Calu3 (cell line): ENCODE results near the gene MTUS2. TPM values are rescaled to one million over a fixed set of nuclear protein-coding genes. Genes with fewer than 3 reads are reported as not detected.

Experiments
- BruUV-seq: library from RNA; stranded (reverse); fragments of 400-500 nt; replicated peaks from 2 replicates; lab custom pipeline; 2021; lab: Mats Ljungman, UMichigan
- CTCF ChIA-PET: fragments of 300-600 bp; sonication (Branson Sonifier 250); formaldehyde crosslinking; loops from one replicate; lab custom pipeline; 2022; ENCODE audit warnings: antibody characterized with exemption; lab: Charles Lee
- DNase-seq: peaks from one replicate; pipeline ENCODE4 v3.0.0; 2022
- H3K27ac Mint-ChIP-seq: one replicate; pipeline ENCODE4 v1.8.0; 2022; ENCODE audit warnings: mixed read lengths; ENCODE audit not compliant: unreplicated experiment
- H3K27me3 Mint-ChIP-seq: one replicate; pipeline ENCODE4 v1.8.0; 2022; ENCODE audit warnings: mixed read lengths; ENCODE audit not compliant: unreplicated experiment
- H3K36me3 Mint-ChIP-seq: one replicate; pipeline ENCODE4 v1.8.0; 2022; ENCODE audit warnings: mild to moderate bottlenecking, moderate library complexity, mixed read lengths; ENCODE audit not compliant: insufficient read depth, unreplicated experiment
- H3K4me1 Mint-ChIP-seq: one replicate; pipeline ENCODE4 v1.8.0; 2022; ENCODE audit warnings: mild to moderate bottlenecking, low read depth, mixed read lengths; ENCODE audit not compliant: unreplicated experiment
- H3K4me3 Mint-ChIP-seq: one replicate; pipeline ENCODE4 v1.8.0; 2022; ENCODE audit warnings: mild to moderate bottlenecking, low read depth, moderate library complexity, mixed read lengths; ENCODE audit not compliant: unreplicated experiment
- H3K9me3 Mint-ChIP-seq: one replicate; pipeline ENCODE4 v1.8.0; 2022; ENCODE audit warnings: low read depth, mixed read lengths; ENCODE audit not compliant: unreplicated experiment
- intact Hi-C: fragments of 100-400 bp; cut with micrococcal nuclease; formaldehyde crosslinking; loops from one replicate; pipeline ENCODE4 v1.10.0; 2022; ENCODE audit not compliant: unreplicated experiment
- total RNA-seq: library from RNA; stranded (reverse); gene quantifications from 2 replicates; pipeline ENCODE4 v1.2.3, GENCODE V29; 2022
- TF ChIP-seq, protein P1 (sequence below): fragments of 200-600 bp; IDR thresholded peaks from one replicate; pipeline ENCODE4 v1.8.0; 2022; ENCODE audit warnings: antibody characterized with exemption; ENCODE audit not compliant: unreplicated experiment

The MTUS2 gene
- total RNA-seq, 1 experiment from 2014 or later: not detected

- TF ChIP-seq, protein P1, sequence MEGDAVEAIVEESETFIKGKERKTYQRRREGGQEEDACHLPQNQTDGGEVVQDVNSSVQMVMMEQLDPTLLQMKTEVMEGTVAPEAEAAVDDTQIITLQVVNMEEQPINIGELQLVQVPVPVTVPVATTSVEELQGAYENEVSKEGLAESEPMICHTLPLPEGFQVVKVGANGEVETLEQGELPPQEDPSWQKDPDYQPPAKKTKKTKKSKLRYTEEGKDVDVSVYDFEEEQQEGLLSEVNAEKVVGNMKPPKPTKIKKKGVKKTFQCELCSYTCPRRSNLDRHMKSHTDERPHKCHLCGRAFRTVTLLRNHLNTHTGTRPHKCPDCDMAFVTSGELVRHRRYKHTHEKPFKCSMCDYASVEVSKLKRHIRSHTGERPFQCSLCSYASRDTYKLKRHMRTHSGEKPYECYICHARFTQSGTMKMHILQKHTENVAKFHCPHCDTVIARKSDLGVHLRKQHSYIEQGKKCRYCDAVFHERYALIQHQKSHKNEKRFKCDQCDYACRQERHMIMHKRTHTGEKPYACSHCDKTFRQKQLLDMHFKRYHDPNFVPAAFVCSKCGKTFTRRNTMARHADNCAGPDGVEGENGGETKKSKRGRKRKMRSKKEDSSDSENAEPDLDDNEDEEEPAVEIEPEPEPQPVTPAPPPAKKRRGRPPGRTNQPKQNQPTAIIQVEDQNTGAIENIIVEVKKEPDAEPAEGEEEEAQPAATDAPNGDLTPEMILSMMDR: no peak
- H3K9me3 Mint-ChIP-seq: no peaks in the 10 kb centered on the region
- no TSS peak for BruUV-seq
- H3K27me3 Mint-ChIP-seq: peaks cover 14% of the 10 kb centered on the region
- intact Hi-C loops: loop anchor here (5.0 kb wide), 1 partner anchor 608 kb away; no protein-coding TSS in a partner anchor
- H3K4me3 Mint-ChIP-seq: no peak overlapping the region
- CTCF ChIA-PET: interaction anchor here (1.1 kb wide), 1 partner anchor 11 kb away, joined by 5 read pairs; no protein-coding TSS in a partner anchor
- H3K4me1 Mint-ChIP-seq: no peaks in the 10 kb centered on the region
- no peak overlapping the region for H3K27ac Mint-ChIP-seq
- peaks cover 27% of the 10 kb centered on the region for H3K36me3 Mint-ChIP-seq
- no peak for DNase-seq
Measured at GRCh38 chr13:29504691-29505090, 684.6 kb downstream of the MTUS2 start.

DNA sequence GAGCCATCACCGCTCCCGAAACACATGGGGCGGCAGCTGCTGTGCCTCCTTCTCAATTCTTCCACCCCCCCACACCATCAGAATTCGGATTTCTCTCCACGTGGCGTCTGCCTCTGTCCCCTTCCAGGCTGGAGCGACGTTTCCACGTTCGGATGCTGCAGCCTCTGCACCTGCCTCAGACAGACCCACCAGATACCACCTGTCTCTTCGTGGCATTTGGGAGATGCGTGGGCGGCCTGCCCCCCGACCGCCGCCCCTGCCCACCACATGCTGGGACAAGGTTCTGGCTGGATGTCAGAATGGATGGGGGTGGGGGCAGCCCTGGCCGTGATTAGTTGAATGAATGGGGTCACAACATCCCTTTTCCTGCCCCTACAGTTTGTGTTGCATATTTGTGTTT lies 685.4 kb downstream of the MTUS2 start:
- no peak for DNase-seq
- Mint-ChIP-seq H3K27ac (no peak overlapping the region), H3K9me3 (no peaks in the 10 kb centered on the region), H3K36me3 (peaks cover 32% of the 10 kb centered on the region), H3K4me3 (no peak overlapping the region), H3K27me3 (peaks cover 14% of the 10 kb centered on the region), H3K4me1 (no peaks in the 10 kb centered on the region)
- CTCF ChIA-PET: no interaction called here
- intact Hi-C loops: loop anchor here (5.0 kb wide), 1 partner anchor 607 kb away; no protein-coding TSS in a partner anchor
- no TSS peak for BruUV-seq
- TF ChIP-seq, protein P1: no peak

DNA sequence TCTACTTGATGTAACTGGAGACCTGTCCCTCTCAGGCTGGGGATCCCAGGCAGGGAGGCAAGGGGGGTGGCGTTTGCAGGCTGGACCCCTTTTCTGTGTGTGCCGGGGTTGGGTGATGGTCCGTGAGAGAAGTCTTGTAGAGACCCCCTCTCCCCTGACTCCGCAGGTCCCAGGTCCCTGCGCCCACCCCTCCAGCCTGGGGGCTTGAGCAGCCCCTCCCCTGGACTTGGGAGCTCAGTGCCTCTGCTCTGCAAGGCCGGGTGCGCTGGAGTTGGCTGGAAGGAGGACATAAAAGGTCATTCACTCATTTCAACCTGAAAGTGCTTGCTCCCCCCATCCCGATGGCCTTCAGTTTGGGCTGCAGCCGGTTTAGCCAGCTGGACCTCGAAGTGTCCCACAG lies 685.8 kb downstream of the MTUS2 start:
- H3K4me1 Mint-ChIP-seq: no peaks in the 10 kb centered on the region
- H3K36me3 Mint-ChIP-seq: peaks cover 33% of the 10 kb centered on the region
- peaks cover 14% of the 10 kb centered on the region for H3K27me3 Mint-ChIP-seq
- BruUV-seq: no TSS peak
- H3K27ac Mint-ChIP-seq: no peak overlapping the region
- no peak overlapping the region for H3K4me3 Mint-ChIP-seq
- TF ChIP-seq, protein P1: no peak
- no peaks in the 10 kb centered on the region for H3K9me3 Mint-ChIP-seq
- no peak for DNase-seq
- intact Hi-C loops: loop anchor here (5.0 kb wide), 1 partner anchor 606 kb away; no protein-coding TSS in a partner anchor
- CTCF ChIA-PET: no interaction called here

DNA sequence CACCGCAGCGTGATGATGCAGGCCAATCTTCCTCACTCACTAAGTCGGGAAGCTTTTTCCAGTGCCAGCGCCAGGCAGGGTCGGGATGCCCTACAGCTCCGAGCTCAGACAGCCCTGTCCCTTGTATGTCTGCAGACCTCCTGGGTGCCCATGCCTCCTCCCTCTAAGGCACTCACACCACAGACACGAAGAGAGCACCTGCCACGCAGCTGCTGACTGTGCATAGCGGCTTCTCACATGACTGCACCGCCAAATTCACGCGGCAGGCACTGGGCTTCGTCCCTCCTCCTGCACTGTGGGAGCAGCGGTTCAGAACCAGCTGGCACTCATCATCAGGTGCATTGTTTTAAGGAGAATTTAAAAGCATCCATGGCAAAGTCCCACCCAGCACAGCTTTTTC lies 687.2 kb downstream of the MTUS2 start:
- BruUV-seq: no TSS peak
- no peak for DNase-seq
- CTCF ChIA-PET: interaction anchor here (1.6 kb wide), 1 partner anchor 206 kb away, joined by 3 read pairs; no protein-coding TSS in a partner anchor
- Mint-ChIP-seq H3K36me3 (peaks cover 46% of the 10 kb centered on the region), H3K27me3 (peaks cover under 1% of the 10 kb centered on the region), H3K4me3 (no peak overlapping the region), H3K9me3 (no peaks in the 10 kb centered on the region), H3K27ac (no peak overlapping the region), H3K4me1 (no peaks in the 10 kb centered on the region)
- intact Hi-C loops: loop anchor here (5.0 kb wide), 1 partner anchor 605 kb away; no protein-coding TSS in a partner anchor
- TF ChIP-seq, protein P1: no peak
